Esophagus squamous epithelium (tissue), 5 donors: ENCODE measurements around the gene DLGAP4. TPM values are rescaled to one million over a fixed set of nuclear protein-coding genes. Genes with fewer than 3 reads are reported as not detected.

Experiments
- DNase-seq: peaks from one replicate; lab custom pipeline; 2025; lab: John Stamatoyannopoulos, UW
- H3K27ac ChIP-seq, 4 donors: fragments of 200-600 bp; sonication (generic); one replicate each; pipeline ENCODE4 v1.5.1; 2016 to 2019; ENCODE audit warnings: mild to moderate bottlenecking in 1 of 4
- H3K27me3 ChIP-seq, 4 donors: fragments of 200-600 bp; sonication (generic); 1 replicate in 3 of 4; 2 replicates in 1 of 4; pipeline versions ENCODE4 v1.5.1 to v1.6.0; 2017 to 2021; ENCODE audit warnings: antibody characterized with exemption in 1 of 4
- H3K36me3 ChIP-seq, 3 donors: fragments of 200-600 bp; sonication (generic); one replicate each; pipeline ENCODE4 v1.5.1; 2016 to 2019
- H3K4me1 ChIP-seq, 3 donors: fragments of 200-600 bp; sonication (generic); one replicate each; pipeline ENCODE4 v1.5.1; 2017 to 2019
- H3K4me3 ChIP-seq, 4 donors: fragments of 200-600 bp; sonication (generic); 1 replicate in 3 of 4; 2 replicates in 1 of 4; pipeline ENCODE4 v1.5.1; 2016 to 2019; ENCODE audit warnings: mild to moderate bottlenecking in 2 of 4, moderate library complexity in 1 of 4
- H3K9me3 ChIP-seq, 3 donors: fragments of 200-600 bp; sonication (generic); one replicate each; pipeline ENCODE4 v1.5.1; 2016 to 2019
- POLR2A ChIP-seq, 4 donors: fragments of 450-650 bp; IDR thresholded peaks; one replicate each; pipeline ENCODE4 v1.6.1; 2017; ENCODE audit warnings: antibody characterized with exemption in 4 of 4, mild to moderate bottlenecking in 4 of 4, moderate library complexity in 3 of 4
- WGBS, 2 donors: methylation state at CpG; one replicate each; pipeline ENCODE4 v1.1.5; 2018; 5-methylcytosine and 5-hydroxymethylcytosine counted together
- intact Hi-C: fragments of 100-400 bp; cut with DNase I; formaldehyde crosslinking; loops from one replicate; pipeline ENCODE4 v1.15.0; 2022
- total RNA-seq, 4 donors: library from RNA; depleted of rRNA; stranded (reverse); fragments of >200 nt; gene quantifications; one replicate each; pipeline ENCODE4 v1.1.0, GENCODE V29; 2016
- TF ChIP-seq, protein P1 (sequence below), 6 experiments: fragments of 450-650 bp in 4 of 6; fragments of 200-600 bp in 2 of 6; sonication (generic) in 2 of 6; IDR thresholded peaks; one replicate each; pipeline ENCODE4 v1.5.1; 2016 to 2019; ENCODE audit warnings: antibody characterized with exemption in 6 of 6, mild to moderate bottlenecking in 4 of 6, moderate library complexity in 4 of 6
- donor health status: DM: yes; HTN: yes; CAD: no.

Gene DLGAP4
- total RNA-seq, 4 donors from 2014 or later, result 9.4 to 40.4 (median 16.4) TPM

DNA sequence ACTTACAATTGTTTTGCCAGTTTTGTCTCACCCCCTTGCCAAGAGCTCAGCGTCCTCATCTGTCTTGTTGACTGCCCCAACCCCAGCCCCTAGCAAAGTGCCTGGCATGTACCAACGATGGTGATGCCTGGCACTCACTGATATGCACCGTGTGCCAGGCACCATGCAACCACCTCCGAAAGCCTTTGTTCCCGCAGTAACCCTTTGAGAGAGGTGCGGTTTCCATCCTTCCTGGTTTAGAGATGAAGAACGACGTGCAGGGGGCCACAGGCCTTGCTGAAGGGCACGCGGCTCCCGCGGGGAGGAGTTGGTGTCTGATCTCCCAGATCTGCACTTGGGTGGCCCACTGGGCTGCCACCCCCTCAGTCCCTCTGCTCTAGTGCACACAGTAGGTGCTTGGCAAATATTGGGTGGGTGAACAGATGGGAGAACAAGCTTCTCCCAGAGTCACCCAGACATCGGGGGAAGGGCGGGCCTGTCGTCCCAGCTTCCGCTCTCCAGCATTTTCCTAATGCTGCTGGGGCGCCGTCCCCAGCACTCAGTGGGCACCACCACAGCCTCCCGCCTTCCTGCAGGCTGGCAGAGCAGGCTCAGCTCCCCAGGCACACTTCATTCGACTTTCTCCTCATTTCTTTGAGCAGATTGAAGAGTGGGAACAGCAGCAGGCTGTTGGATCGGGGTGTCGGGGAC, 35.3 kb downstream of the DLGAP4 start:
- H3K27me3 ChIP-seq, result peaks cover 0 to 50% (median 0%) of the 10 kb centered on the region in 4 donors
- intact Hi-C loops, result no loop called here
- WGBS, 2 donors, result 55 to 78% methylated on average over 8 to 14 of the region's 22 CpGs
- TF ChIP-seq, protein P1, sequence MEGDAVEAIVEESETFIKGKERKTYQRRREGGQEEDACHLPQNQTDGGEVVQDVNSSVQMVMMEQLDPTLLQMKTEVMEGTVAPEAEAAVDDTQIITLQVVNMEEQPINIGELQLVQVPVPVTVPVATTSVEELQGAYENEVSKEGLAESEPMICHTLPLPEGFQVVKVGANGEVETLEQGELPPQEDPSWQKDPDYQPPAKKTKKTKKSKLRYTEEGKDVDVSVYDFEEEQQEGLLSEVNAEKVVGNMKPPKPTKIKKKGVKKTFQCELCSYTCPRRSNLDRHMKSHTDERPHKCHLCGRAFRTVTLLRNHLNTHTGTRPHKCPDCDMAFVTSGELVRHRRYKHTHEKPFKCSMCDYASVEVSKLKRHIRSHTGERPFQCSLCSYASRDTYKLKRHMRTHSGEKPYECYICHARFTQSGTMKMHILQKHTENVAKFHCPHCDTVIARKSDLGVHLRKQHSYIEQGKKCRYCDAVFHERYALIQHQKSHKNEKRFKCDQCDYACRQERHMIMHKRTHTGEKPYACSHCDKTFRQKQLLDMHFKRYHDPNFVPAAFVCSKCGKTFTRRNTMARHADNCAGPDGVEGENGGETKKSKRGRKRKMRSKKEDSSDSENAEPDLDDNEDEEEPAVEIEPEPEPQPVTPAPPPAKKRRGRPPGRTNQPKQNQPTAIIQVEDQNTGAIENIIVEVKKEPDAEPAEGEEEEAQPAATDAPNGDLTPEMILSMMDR (IDR thresholded peaks at IDR 0.05), result no peak
- TF ChIP-seq POLR2A (IDR thresholded peaks at IDR 0.05), result no peak
- no peaks in the 10 kb centered on the region for H3K4me1 ChIP-seq
- H3K27ac ChIP-seq, result no peak overlapping the region
- no peaks in the 10 kb centered on the region for H3K36me3 ChIP-seq
- H3K4me3 ChIP-seq, result no peak overlapping the region
- DNase-seq, result no peak
- no peaks in the 10 kb centered on the region for H3K9me3 ChIP-seq

DNA sequence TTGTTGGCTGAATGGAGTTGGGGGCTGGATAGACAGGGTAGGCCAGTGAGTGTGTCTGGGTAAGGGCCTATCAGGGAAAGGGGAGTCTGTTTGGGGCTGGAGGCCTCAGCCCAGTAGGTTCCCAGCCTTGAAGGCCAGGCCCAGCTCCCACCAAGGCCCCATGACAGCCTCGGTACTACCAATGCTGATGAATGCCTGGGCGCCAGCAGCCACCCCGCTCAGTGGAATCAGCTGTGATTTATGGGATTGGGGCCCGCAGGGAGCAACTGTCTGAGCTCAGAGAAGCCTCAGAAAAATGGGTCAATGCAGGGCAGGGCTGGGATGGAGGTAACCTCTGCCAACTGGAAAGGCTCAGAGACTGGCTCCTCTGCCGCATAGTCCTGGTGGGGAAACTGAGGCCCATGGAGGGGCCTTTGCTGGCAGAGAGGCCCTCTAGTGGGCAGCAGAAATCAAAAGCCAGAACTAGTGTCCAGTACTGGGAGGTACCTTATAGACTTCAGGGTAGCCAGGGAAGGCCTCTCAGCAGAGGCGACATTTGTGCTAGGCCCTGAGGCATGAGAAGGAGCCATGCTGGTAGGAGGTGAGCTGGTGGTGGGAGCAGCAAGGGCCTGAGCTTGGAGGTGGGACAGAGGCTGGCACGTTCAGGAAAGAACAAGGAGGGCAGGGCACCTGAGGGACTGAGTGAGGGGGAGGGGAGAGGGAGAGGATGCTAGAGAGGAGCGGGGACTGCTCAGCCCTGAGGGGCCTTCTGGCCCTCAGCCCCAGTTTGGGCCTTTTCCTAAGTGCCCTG, 36.4 kb downstream of the DLGAP4 start:
- no peak overlapping the region for H3K4me3 ChIP-seq
- no peak for TF ChIP-seq POLR2A (IDR thresholded peaks at IDR 0.05)
- TF ChIP-seq, protein P1 (IDR thresholded peaks at IDR 0.05), result no peak
- H3K27me3 ChIP-seq, result peaks cover 0 to 39% (median 0%) of the 10 kb centered on the region in 4 donors
- no peak overlapping the region for H3K27ac ChIP-seq
- no peak for DNase-seq
- no peaks in the 10 kb centered on the region for H3K9me3 ChIP-seq
- H3K4me1 ChIP-seq, result no peaks in the 10 kb centered on the region
- intact Hi-C loops, result no loop called here
- no peaks in the 10 kb centered on the region for H3K36me3 ChIP-seq
- whole genome bisulfite sequencing, 2 donors, result 64 to 71% methylated on average over 5 of the region's 8 CpGs

DNA sequence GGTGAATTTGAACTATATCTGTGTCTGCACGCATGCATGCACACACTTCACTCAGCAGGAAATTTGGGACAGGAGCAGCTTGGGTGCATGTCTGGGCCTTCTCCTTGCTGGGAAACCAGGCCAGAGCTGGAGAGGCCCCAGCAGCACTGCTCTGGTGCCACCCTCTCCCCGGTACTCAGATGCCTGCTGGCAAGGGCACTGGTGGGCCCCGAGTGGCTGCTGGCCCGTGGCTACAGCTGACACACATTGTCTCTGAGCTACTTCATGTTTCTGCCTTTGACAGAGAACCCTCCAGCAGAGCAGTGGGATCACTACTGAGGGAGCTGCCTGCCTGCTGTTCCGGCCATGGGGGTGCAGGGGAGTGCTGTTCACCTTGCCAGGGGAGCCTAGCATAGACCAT, 37.5 kb downstream of the DLGAP4 start:
- no peak overlapping the region for H3K4me3 ChIP-seq
- peaks cover 0 to 29% (median 0%) of the 10 kb centered on the region in 4 donors for H3K27me3 ChIP-seq
- TF ChIP-seq POLR2A (IDR thresholded peaks at IDR 0.05), result no peak
- TF ChIP-seq, protein P1 (IDR thresholded peaks at IDR 0.05), result no peak
- H3K36me3 ChIP-seq, result no peaks in the 10 kb centered on the region
- no peak overlapping the region for H3K27ac ChIP-seq
- intact Hi-C loops, result no loop called here
- 83% methylated on average over 3 of the region's 5 CpGs; no CpG with 5 or more reads in 1 of the 2 donors for whole genome bisulfite sequencing, 2 donors
- no peak for DNase-seq
- no peaks in the 10 kb centered on the region for H3K4me1 ChIP-seq
- no peaks in the 10 kb centered on the region for H3K9me3 ChIP-seq

DNA sequence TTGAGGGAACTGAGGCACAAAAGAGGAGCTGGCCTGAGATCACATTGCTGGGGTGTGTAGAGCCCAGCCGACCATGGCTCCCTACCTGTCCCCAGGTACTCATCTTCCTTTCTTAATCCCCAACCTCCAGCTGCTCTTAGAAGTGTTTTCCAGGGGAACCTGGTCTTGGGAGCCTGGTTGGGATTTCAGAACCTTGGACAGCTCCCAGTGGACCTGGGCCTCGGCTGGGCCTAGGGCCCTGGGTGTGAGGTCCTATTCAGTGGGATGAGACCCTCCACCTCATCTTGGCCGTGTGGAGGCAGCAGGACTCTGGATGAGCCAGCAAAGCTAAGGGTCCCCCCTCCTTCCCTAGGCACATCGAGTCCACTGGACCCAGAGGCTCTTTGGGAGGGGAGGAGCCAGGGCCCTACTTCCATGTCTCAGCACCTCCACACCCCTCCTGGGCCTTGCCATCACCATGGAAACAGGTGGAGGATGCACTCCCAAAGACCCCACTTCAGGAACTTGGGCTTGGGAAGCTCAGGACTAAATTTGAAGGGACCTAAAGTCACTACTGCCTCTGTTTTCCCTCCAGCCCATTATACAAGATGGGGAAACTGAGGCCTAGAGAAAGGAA, 38.5 kb downstream of the DLGAP4 start:
- Histone ChIP-seq H3K27me3 (peaks cover 0 to 23% (median 0%) of the 10 kb centered on the region in 4 donors), H3K27ac (no peak overlapping the region), H3K4me3 (no peak overlapping the region), H3K4me1 (no peaks in the 10 kb centered on the region), H3K36me3 (no peaks in the 10 kb centered on the region), H3K9me3 (no peaks in the 10 kb centered on the region)
- no peak for DNase-seq
- TF ChIP-seq, protein P1 (IDR thresholded peaks at IDR 0.05), result no peak
- TF ChIP-seq POLR2A (IDR thresholded peaks at IDR 0.05), result no peak
- intact Hi-C loops, result no loop called here
- 14 to 57% methylated on average over 1 of the region's 4 CpGs for WGBS, 2 donors
